ENCODE data around the gene IFI6. TPM values are rescaled to one million over a fixed set of nuclear protein-coding genes. Genes with fewer than 3 reads are reported as not detected.

IFI6 gene, protein sequence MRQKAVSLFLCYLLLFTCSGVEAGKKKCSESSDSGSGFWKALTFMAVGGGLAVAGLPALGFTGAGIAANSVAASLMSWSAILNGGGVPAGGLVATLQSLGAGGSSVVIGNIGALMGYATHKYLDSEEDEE
- 10 to 100 TPM in 5 of 6 experiments, 1 to 10 TPM in 1; 9.5 to 45.7 (median 33.2) TPM for total RNA-seq
- long read RNA-seq, transcript IFI6-202 (5 exons, 841 nt), result major isoform, 22 of 28 reads
- long read RNA-seq, partial matches to known transcripts, result 1 of 28 reads
- long read RNA-seq, other reads (novel, unspliced or antisense), result 1 of 28 reads

DNA sequence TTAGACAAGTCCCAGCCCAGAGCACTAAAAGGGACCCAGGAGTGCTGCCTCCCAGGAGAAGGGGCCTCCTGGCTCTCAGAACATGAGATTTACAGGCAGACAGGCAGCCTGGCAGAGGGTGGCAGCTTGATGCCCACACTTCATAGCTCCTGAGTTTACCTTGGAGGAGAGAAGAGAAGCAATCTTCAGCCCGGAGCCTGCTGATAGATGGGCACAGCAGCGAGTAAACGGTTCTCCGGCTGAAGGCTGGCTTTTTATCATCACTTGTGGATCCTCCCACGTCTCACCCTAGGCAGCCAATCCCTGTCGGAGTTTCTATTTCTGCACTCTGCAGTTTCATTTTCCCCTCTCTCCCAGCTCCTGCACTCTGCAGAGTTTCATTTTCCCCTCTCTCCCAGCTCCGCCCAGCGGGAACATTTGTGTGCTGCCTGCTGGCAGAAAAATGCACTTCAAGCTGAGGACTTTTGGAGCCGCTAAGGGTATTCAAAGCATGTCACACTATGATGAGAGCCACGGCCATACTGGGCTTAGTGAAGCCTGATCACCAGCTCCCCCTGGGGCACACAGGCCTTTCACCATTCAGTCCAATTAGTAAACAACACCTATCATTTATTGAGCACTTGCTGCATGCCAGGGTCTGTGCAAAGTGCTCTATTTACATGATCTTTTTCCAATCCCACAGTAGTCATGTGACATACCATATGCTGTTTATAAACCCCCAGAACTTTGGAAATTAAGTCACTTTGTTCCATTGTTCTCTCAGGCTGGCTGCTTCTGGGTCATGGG lies at the start of gene IFI6:
IFI6 (minus strand) TSS at position 229 of the 786 bp plus-strand sequence. CDS start 2,878 bp downstream, outside the sequence.
- intact Hi-C loops (cut with DNase I), result no loop called here
- DNase-seq, result peak; percentile 79 to 89 (median 87)
- 2% methylated on average over 8 of the region's 10 CpGs for WGBS (ENCODE audit: insufficient coverage, low coverage, low lambda C conversion rate, missing lambda C conversion rate)
- no peaks in the 10 kb centered on the region for H3K27me3 ChIP-seq
- H3K9me3 ChIP-seq, result no peaks in the 10 kb centered on the region
- peak within 1 kb of the TSS; percentile 47 to 79 (median 59) for H3K27ac ChIP-seq
- peak; percentile 96 to 99 (median 97) for ATAC-seq
- H3K4me3 ChIP-seq, result peak within 1 kb of the TSS; percentile 39 to 51 (median 46)
- peak; percentile 67 for TF ChIP-seq POLR2A (IDR thresholded peaks at IDR 0.05)
- TF ChIP-seq, protein P1, sequence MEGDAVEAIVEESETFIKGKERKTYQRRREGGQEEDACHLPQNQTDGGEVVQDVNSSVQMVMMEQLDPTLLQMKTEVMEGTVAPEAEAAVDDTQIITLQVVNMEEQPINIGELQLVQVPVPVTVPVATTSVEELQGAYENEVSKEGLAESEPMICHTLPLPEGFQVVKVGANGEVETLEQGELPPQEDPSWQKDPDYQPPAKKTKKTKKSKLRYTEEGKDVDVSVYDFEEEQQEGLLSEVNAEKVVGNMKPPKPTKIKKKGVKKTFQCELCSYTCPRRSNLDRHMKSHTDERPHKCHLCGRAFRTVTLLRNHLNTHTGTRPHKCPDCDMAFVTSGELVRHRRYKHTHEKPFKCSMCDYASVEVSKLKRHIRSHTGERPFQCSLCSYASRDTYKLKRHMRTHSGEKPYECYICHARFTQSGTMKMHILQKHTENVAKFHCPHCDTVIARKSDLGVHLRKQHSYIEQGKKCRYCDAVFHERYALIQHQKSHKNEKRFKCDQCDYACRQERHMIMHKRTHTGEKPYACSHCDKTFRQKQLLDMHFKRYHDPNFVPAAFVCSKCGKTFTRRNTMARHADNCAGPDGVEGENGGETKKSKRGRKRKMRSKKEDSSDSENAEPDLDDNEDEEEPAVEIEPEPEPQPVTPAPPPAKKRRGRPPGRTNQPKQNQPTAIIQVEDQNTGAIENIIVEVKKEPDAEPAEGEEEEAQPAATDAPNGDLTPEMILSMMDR (IDR thresholded peaks at IDR 0.05), result peak; percentile 22 to 53 (median 44)
- H3K36me3 ChIP-seq, result no peaks in the 10 kb centered on the region
- H3K4me1 ChIP-seq, result peaks cover 0 to 21% (median 5%) of the 10 kb centered on the region in 4 donors

DNA sequence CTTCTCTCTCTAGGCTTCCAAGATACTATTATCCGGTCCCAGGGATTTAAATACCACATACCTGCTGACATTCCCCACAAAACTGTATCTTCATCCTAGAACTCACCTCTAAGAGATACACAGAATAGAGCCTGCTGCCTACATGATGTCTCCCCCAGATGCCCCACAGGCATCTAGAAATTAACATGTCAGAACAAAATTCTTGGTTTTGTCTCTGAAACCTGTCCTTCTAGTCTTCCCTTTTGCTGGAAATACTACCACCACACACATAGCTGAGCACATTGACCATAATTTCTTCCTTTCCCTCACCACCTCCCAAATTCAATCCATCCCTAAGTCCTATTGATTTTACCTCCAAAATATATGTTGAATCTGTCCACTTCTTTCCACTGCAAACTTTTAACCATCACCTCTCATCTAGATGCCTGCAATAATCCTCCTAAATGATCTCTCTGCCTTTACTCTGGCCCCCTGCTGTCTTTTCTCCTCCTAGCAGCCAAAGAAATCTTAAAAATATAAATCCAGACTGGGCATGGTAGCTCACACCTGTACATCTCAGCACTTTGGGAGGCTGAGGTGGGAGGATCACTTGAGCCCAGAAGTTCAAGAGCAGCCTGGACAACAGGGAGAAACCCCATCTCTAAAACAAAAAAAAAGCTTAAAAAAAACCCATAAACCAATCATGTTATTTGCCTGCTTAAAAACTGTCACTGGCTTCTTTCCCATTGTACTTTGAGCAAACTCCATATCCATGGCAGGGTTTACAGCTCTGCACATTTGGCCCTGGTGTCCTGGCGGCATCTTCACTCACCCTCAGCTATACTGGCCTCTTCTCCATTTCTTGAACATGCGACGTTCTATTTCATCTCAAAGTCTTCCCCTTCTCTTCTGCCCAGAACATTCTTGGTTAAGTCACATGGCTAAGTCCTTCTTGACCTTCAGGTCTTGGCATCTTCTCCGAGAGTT lies 47.6 kb upstream of the IFI6 start:
- TF ChIP-seq POLR2A (IDR thresholded peaks at IDR 0.05), result no peak
- TF ChIP-seq, protein P1 (IDR thresholded peaks at IDR 0.05), result no peak
- WGBS (ENCODE audit: insufficient coverage, low coverage, low lambda C conversion rate, missing lambda C conversion rate), result 53% methylated on average over 5 of the region's 5 CpGs
- ATAC-seq, result peak; percentile 59 to 78 (median 64)

DNA sequence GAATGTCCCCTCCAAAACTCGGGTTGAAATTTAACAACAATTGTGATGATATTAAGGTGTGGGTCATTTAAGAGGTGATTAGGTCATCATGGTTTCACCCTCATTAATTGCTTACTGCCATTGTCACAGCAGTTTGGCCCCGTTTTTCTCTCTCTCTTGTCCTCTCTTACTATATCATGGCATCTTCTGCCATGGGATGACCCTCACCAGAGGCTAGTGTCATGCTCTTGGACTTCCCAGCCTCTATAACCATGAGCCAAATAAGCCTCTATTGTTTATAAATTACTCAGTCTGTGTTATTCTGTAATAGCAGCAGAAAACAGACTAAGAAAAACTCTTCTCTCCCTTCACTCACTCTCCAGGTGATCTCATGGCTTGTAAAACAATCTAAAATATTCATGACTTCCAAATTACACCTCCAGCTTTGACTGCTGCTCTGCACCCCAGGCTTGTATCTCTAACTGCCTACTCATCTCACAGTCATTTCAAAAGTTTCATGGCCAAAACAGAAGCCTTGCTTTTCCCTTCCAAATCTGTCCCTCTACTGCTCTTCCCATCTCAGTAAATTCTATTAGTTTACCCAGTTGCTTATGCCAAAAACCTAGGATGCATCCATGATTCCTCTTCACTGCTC lies 44.4 kb upstream of the IFI6 start:
- TF ChIP-seq, protein P1 (IDR thresholded peaks at IDR 0.05), result no peak
- no peak for TF ChIP-seq POLR2A (IDR thresholded peaks at IDR 0.05)
- Histone ChIP-seq H3K27me3 (no peaks in the 10 kb centered on the region), H3K4me1 (peaks cover 0 to 10% (median 0%) of the 10 kb centered on the region in 4 donors), H3K36me3 (no peaks in the 10 kb centered on the region), H3K4me3 (no peak overlapping the region), H3K9me3 (no peaks in the 10 kb centered on the region), H3K27ac (no peak overlapping the region)
- ATAC-seq (no peak), DNase-seq (no peak)
- intact Hi-C loops (cut with DNase I), result no loop called here
- 59% methylated on average over 2 of the region's 2 CpGs for WGBS (ENCODE audit: insufficient coverage, low coverage, low lambda C conversion rate, missing lambda C conversion rate)

More for the DNA sequence above, 47.6 kb upstream of the IFI6 start:
- no peak overlapping the region for H3K27ac ChIP-seq
- H3K27me3 ChIP-seq, result no peaks in the 10 kb centered on the region
- intact Hi-C loops (cut with DNase I), result no loop called here
- H3K4me3 ChIP-seq, result no peak overlapping the region
- no peaks in the 10 kb centered on the region for H3K36me3 ChIP-seq
- peaks cover 0 to 10% (median 0%) of the 10 kb centered on the region in 4 donors for H3K4me1 ChIP-seq
- DNase-seq, result no peak
- H3K9me3 ChIP-seq, result no peaks in the 10 kb centered on the region

Data from right lobe of liver (tissue), 6 donors.